Tongue (tissue), 2 donors: Measurements from ENCODE around the gene KIF24. TPM values are rescaled to one million over a fixed set of nuclear protein-coding genes. Genes with fewer than 3 reads are reported as not detected.
"Not testable (repeated sequence)": the region's sequence is repeated elsewhere in the genome, so short reads cannot be mapped to it uniquely, and the experiment has no call there.

ENCODE experiments used
- DNase-seq: peaks from one replicate; pipeline ENCODE4 v3.0.0-alpha.2; 2015
- total RNA-seq: library from RNA; depleted of rRNA; stranded (reverse); fragments of >200 nt; gene quantifications from one replicate; pipeline ENCODE4 v1.2.3, GENCODE V29; 2014

KIF24 gene
- total RNA-seq, 1 donor from 2014 or later = 4.9 TPM

DNA sequence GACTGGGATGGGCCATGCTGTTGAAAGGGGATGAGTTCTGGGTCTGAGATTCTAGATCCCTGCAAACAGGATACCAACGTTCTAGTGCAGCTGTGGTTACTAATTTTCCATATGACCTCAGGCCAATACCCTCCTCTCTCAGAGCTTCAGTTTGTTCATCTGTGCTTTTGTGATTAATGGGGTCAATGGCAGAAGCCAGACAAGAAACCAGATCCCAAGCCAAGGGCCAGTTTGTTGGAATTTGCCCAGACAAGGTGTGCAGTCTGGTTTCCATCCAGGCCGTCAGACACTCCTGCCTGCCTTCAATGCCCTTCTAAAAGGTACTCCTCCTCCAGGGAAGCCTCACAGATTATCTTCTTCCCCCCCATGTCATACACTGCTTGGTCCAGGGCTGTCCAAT, 36.2 kb upstream of the KIF24 start:
- DNase-seq = no peak

DNA sequence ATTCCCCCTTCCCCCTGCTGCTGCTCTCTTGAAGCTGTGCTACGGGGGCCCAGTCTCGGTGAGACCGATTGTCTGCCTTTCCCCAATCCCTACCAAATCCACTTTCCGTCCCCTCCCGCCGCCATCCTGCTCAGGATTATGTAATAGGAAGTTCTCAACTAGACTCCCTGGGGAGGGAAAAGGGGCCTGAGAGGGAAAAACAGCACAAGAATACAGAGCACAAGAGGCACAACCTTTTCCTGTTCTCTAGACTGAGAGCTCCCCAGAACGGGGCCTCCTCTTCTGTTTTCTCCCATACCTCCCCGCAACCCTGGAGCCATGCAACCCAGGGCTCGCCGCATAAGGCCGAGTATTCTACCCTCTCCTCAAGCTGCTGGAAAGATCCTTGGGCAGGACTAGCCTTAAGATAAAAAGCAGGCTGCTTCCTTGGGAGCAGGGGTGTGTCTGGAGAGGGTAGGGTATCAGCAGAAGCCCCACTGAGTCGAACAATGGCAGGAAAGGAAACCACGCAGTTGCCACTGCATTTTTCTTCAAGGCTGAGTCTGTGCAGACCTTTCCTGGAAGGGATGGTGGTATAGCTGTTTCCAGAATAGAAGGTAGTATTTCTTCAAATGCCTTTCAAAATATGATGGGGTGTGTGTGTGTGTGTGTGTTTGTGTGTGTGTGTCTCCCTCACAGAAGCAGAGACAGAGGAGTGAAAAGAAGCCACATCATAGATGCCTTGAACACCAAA, 34.7 kb upstream of the KIF24 start:
- DNase-seq = peak; percentile 86

DNA sequence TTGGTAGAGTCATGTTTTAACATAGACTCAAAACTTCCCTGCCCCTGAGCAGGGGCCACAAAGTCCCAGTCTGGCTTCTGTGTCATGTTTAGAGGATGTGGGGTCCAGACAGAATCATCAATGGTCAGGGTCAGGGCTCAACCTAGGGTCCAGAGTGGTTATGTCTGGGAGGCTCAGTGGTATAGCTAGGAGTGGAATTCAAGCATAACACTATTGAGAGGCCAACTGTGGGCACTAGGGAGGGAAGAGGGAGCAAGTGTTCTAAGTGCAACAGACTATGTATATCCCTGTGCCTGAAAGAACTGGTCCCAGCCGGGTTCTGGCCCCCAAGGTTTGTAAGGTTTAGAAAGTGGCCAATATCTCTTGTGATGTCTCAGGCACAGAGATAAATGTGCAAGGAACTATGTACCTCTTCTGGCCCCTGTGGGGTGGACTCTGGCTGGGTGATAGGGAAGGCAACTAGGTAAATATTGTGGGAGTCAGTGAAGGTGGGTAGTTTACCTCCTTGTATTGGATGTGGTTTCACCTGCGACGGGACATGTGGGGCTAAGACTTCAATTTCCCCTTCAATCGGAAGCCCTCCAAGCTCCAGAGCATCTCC, 33.6 kb upstream of the KIF24 start:
- DNase-seq = no peak

DNA sequence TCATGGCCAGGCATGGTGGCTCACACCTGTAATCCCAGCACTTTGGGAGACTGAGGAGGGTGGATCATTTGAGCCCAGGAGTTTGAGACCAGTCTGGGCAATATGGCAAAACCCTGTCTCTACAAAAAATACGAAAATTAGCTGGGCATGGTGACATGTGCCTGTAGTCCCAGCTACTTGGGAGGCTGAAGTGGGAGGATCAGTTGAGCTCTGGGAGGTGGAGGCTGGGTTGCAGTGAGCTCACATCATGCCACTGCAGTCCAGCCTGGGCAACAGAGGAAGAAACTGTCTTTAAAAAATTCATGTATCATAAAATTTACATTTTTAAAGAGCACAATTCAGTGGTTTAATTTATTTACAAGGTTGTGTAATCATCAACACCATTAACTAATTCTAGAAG, 23.9 kb upstream of the KIF24 start:
- DNase-seq = not testable (repeated sequence)

DNA sequence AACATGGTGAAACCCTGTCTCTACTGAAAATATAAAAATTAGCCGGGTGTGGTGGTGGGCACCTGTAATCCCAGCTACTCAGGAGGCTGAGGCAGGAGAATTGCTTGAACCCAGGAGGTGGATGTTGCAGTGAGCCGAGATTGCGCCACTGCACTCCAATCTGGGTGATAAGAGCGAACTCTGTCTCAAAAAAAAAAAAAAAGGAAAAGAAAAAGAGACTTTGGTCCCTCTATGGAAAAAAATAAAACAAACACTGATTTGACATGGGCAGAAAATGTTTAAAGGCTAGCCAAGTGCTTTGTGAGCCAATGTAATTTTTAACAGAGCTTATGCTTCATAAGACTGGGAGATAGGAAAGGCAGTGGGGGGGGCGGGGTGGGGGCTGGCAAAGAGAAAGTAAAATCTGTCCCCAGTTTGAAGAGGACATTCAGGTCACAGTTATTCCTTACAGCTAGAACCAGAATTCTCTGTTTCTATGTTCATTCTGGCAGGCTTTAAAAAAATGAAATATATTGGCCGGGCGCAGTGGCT, 23.1 kb upstream of the KIF24 start:
- DNase-seq = not testable (repeated sequence)

DNA sequence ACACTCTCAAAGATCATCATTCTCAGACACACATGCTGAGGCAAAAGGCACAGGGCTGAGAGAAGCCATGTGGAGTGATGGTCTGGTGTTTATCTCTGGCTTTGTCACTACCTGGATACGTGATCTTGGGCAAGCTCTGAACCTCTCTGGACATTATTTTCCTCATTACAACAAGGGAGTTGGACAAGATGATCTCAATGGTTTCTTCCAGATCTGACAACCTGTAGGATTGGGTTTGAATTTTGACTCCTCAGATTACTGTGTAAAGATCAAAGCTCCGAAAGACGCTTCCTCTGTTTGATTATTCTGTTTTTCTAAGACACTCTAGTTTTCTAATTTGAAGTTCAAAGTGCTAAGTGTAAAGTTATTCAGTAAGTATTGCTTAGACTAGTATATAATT, 20.3 kb upstream of the KIF24 start:
- no peak for DNase-seq

DNA sequence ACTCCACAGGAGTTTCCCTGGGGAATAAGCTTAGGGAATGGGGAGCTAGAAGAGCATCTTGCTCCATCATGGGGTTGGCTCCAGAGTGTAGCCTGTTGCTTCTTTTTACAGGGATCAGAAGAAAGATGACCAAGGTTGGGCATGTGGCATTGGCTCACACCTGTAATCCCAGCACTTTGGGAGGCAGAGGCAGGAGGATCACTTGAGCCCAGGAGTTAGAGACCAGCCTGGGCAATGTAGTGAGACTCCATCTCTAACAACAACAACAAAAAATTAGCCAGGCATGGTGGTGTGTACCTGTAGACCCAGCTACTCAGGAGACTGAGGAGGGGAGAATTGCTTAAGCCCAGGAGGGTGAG, 18.7 kb upstream of the KIF24 start:
- DNase-seq = no peak

DNA sequence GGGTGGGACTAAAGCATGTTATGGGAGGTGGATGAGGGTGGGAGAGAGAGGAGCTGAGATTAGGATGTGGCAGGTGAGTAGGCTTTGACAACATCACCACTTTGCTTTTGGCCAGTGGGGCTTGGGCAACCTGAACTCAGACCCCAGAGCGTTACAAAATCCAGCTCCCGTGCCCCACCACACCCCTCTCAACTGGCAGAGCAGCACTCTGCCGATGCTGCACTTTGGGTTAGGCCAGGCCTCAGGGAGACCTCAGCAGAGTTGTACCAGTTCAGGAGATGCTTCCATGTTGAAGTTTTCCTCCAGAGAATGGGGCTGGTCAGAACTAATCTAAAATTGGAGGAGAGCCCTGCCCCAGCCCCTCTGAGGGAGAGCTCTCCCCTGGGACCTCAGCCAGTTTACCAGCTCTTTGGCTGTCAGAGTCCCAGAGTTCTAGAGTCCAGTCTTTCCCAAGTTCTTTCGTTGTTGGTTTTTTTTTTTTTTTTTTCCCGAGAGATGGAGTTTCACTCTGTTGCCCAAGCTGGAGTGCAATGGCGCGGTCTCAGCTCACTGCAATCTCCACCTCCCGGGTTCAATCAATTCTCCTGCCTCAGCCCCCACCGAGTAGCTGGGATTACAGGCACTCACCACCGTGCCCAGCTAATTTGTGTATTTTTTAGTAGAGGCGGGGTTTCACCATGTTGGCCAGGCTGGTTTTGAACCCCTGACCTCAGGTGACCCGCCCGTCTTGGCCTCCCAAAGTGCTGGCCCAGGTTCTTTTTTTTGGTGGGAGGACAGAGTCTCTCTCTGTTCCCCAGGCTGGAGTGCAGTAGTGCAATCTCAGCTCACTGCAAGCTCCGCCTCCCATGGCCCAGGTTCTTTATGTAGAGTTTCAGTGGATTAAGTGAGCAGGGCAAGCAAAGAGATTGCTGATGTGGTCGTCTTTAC, 18.1 kb upstream of the KIF24 start:
- no peak for DNase-seq

DNA sequence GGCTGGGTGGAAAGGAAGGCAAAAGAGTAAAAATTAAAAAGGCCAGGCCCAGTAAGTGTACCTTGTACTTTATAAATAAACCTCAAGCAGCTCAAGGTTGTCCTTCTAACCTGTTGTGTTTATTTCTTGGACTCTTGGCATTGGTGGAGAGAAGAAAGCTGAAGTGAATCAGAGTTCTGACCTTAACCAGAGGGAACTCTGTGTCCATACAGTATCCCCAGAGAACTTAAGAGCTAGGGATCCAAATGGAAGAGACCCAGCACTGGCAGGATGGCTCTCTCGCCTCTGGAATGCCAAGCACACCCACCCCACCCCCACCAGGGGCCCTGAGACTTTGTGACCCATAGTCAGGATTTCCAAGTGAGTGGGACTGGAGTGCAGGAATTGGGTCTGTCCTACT, 14.5 kb upstream of the KIF24 start:
- no peak for DNase-seq

DNA sequence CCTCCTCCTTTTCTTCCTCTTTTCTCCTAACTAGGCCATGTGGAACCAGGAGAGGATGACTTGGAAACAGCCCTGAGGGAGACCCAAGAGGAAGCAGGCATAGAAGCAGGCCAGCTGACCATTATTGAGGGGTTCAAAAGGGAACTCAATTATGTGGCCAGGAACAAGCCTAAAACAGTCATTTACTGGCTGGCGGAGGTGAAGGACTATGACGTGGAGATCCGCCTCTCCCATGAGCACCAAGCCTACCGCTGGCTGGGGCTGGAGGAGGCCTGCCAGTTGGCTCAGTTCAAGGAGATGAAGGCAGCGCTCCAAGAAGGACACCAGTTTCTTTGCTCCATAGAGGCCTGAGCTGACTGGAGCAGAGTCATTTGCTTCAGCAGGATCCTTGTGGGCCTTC, 14.0 kb upstream of the KIF24 start:
- peak; percentile 67 for DNase-seq

DNA sequence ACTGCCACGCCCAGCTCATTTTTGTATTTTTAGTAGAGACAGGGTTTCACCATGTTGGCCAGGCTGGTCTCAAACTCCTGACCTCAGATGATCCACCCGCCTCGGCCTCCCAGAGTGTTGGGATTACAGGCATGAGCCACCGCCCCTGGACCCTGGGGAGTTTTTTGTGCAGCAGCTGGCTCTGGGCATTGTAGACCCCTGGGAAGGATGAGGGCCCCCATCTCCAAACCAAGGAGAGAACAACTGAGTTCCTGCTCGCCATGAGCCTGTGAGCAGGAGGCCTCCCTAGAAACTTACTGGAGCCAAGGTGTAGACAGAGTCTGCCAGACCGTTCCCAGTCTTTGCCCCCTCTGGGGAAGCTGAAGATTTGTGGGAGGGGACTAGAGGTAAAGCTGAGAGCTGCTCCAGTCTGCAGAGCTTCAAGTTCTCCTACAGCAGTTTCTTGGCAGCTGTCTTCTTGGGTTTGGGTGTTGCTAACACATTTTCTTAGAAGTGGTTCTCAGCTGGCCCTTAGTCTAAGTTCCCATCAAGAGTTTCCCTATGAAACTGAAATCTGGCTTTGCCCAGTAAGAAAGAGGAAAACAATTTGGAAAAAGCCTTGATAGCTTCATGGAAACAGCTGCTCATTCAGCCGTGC, 12.7 kb upstream of the KIF24 start:
- DNase-seq = peak; percentile 78

DNA sequence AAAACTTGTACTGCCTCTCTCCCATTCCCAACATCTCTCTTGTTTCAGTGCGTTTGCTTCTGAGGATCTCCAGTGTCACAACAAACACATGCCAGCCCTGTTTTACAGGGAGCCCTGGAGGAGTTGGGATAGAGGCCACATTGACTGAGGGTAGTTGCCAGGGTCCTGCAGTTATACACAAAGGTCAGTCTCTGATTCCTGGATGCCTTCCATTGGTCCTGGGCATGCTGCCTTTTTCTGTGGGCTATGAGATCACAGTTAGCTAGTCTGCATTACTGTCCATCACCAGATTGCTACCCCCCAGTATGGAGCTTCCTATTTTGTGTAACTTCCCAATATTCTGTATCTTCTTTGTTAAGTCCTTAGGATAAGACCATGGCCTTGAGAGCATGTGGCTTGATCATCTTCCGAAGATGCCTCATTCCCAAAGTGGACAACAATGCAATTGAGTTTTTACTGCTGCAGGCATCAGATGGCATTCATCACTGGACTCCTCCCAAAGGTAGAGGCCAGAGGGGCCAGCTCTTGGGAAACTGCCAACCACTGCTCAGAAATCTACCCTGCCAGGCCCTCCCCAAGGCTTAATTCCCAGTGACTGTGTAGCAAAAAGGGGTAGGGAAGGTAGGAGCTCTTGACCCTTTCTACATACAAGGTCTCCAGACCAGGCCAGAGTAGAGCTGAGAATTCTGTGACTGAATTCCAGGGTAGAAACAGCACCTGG, 9.8 kb upstream of the KIF24 start:
- DNase-seq = no peak

DNA sequence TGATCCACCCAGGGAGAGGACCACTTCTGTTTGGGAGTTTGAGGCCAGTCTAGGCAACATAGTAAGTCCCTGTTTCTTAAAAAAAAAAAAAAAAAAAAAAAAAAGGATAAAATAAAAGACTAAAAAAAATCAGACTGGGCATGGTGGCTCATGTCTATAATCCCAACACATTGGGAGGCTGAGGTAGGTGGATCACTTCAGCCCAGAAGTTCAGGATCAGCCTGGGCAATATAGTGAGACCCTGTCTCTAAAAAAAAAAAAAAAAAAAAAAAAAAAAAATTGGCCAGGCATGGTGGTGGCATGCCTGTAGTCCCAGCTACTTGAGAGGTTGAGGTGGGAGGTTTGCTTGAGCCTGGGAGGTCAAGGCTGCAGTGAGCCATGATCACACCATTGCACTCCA, 9.0 kb upstream of the KIF24 start:
- DNase-seq = not testable (repeated sequence)

DNA sequence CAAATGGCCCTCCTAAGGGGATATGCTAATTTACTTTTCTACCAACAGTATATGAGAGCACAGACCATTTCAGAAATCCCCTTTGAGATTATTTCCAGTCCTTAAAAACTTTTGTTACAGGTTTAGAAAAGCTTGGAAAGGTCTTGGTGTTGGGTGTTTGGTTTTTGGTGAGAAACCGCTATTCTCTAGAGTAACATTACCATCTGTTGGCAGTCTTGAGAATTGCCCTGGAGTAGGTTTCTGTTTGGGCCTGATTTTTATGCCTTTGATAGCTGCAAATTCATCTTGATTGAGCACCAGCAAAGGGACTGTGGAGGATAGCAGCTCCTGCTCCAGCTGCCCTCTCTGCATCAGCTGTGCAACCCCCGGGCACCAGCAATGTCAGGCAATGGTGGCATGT, 8.3 kb upstream of the KIF24 start:
- DNase-seq = no peak

DNA sequence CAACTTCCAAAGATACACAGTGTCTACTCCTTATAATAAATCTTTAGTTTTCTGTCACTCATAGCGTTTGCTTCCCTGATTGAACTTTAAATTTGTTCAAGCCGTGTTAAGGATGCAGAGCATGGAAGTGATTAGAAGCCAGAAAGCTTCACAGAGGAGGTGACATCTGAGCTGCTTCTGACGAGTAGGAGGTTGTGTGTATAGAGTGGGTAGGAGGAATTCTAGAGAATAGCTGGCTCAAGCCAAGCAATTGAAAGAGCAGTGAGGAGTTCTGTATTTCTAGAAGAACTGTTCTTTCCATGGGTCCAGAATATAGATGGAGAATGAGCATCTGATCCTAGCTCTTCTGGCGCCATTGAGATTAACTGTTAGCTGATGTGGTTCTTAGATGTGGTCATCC, 6.3 kb upstream of the KIF24 start:
- DNase-seq = no peak

DNA sequence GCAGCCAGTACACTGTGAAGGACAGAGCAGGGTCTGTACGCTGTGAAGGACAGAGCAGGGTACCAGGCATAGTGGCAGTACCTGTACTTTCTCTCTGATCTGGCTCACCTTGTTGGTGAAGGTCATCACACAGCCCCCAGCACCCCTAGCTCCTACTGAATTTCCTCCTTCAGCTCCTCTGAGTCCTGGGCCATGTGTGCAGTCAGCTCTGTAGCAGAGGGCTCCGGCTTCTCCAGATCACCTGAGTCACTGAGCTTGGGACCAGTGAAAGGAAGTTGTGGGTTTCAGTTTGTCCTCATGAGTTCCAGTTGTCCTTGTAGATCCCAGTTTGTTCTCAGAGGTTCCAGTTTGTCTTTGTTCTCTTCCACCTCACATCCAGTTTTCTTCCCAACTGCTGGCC, 5.8 kb upstream of the KIF24 start:
- DNase-seq = no peak

DNA sequence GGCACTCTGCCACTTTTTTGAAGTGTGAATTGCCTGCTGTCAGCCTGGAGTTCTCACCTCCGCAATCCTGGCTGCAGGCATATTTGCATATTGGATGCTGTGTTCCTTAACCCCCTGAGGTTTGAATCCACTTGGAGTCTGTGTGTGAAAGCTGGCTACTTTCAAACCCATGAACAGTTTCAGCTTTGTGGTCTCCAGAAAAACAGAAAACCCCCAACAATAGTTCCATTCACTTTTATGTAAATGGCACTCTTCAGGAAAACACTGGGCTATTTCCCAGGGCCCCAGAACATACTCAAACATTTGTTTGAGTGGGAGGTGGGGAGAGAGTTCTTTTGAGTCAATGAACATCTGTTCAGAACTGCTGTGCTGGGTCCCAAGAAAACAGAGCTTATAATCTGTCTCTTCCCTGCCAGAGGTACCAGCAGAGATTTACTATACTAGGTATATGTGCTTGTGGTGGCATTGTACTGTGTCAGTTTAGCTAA, 5.3 kb upstream of the KIF24 start:
- peak; percentile 72 for DNase-seq

DNA sequence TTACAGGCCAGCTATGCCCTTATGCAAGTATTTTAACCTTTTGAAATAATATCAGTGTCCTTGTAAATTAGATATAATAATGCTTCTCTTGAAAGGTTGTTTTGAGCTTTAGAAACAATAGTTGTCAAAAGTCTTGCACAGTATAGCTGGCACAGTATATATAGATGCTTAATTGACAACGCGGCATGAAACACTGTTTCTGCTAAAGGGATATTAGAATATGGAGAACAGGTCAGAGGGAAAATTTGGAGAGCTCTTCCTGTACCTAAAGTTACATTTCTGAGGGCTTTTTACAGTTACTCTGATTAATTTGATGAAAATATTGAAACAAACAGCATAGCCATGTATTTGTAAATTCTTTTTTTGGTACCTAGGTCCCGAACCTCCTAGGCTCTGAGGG, 4.8 kb upstream of the KIF24 start:
- DNase-seq = no peak

DNA sequence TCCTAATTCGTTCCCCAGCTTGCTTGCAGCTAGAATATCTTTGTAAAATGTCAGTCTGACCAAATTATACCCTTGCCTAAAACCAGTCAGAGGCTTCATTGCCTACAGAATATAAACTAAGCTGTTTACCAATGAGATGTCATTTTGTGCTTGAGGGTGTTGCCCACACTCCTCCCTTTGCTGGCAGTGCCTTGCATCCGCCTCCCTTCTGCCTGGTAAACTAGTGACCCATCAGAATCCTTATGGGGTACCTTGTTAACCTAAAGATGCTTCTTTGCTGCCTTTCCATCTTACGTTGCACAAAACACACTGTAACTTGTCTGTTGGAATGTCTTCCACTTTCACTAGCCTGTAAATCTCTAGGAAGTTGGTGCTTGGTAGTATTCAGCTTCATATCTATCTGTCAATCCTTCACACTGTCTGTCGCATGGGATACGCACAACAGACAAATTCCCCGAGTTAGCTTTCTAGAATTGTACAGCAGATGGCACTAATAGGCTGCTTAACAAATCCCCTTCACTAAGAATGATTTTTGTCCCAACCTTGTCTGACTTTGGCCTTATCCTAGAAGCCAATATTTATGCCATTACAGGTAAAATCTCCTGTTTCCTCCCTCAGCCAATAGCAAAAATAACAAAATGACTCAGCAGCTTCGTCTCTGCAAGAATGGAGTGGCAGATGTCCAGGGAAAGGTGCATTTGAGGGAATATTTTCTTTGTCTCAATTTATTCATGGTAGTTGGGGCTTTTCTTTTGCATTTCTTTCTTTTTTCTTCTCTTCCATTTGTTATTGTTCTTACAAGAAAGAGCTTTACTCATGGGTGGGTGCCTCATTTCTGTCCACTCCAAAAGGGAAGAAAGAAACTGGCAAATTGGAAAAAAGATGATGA, 3.3 kb upstream of the KIF24 start:
- DNase-seq = peak; percentile 71

DNA sequence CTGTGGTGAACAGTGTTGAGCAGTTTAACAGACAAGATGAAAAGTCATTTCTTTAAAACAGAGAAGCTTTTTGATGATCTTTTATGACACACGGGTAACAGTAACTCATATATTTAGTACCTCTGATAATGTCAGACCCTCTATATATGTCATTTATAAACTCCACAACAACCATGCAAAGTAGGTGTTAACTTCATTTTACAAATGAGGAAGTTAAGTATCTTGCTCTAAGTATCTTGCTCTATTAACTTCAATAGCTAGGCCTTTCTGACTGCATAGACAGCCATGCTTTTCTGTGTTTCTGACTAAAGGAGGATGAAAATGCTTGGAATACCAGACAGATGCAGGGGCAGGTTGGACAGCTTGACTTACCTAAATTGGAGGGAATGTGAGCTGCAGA, 2.1 kb upstream of the KIF24 start:
- DNase-seq = no peak
